Fibroblast of skin of right quadriceps (primary cell): ENCODE data around the gene PRND.
"Not testable (repeated sequence)": the region's sequence is repeated elsewhere in the genome, so short reads cannot be mapped to it uniquely, and the experiment has no call there.

Experiments used
- DNase-seq: peaks from one replicate; pipeline ENCODE4 v3.0.0-alpha.2; 2013

PRND gene

DNA sequence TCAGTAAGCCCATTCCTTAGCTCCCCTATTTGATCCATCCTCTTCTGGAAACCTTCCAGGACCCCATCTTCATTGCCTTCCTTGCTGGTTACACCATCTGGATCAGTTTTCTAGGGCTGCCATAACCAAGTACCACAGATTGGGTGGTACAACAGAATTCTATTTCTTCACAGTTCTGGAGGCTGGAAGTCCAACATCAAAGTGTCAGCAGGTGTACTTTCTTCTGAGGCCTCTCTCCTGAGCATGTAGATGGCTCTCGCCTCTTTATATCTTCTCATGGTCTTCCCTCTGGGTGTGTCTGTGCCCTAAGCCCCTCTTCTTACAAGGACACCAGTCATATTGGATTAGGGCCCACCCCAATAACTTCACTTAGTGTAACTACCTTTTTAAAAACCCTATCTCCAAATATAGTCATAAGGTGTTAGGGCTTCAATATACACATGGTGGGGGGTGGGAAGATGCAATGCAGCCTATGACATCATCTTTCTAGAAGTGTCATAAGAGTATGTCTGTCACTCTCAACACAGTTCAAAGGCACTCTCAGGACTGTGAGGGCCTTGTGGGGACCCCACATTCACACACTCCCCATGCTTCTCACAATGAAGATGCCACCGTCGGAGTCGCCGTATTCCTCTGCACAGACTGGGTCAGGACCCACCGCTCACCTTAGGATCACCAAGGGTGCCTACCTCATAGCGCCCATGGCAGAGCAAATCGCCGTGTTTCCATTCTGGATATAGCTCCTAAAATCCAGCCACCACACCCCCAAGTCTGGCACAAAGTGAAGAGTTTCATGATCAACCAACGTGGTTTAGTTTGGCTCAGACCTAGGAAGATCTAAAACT is 12.2 kb upstream of the PRND start:
- DNase-seq, result no peak

DNA sequence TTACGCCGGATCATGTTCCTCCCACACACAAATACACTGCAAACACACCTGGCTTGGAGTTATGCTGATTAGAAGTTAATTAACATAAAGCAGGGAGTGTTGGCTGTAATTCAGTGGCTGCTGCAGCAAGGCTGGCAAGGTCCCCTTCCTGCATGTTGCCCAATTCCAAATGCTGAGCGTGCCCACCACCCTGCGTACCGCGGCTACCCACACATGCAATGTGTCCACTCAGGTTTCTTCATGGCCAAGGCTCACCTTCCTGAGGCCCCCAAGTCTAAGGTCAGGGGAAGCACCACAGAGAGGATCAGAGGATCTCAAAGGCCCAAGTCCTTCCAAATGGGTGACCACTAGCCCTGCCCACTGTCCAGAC is 11.6 kb upstream of the PRND start:
- no peak for DNase-seq

DNA sequence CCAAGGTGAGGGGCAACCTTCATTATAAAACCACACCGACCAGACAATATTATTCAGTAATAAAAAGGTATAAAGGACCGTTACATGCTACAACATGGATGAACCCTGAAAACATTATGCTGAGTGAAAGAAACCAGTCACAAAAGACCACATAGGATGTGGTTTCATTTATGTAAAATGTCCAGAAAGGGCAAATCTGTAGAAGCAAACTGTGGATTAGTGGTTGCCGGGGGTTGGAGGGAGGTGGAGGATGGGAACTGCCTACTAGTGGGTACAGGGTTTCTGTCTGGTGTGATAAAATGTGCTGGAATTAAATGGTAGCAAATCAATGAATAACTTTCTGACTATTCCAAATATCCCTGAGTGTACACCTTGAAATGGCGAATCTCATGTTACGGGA is 10.2 kb upstream of the PRND start:
- no peak for DNase-seq

DNA sequence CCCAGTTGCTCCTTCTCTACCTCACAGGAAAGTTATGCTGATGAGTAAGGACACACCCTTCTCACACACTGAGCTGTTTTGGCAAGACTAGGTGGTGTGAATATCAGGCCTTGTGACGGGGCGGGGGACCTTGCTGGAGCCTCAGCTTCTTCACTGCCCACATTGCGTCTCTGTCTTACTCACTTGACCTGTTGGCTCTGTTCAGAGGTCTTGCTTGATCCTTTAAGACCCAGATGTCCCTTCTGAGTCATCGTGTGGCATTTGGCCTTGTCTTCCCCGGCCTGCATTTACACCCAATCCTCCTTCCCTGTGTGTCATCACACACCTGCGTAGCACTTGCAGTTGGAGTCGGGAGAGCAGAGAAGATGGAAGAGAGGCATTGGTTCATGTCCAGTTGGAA is 8.3 kb upstream of the PRND start:
- no peak for DNase-seq

DNA sequence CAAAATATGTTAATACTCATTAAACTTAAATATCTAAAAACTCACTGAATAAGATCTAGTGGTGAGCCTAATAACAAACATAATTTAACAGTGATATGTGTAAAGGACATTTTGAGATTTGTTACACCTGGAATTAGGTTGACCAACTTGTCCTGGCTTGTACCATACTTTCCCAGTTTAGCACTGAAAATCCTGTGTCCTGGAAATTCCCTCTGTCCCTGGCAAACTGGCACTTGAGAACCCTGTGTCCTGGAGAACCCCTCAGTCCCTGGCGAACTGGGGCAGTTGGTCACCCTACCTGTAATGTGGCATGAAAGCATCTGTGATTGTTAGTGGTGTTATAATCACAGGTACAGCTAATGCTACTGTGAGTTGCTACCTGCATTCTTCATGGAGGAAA is 6.9 kb upstream of the PRND start:
- DNase-seq, result no peak

DNA sequence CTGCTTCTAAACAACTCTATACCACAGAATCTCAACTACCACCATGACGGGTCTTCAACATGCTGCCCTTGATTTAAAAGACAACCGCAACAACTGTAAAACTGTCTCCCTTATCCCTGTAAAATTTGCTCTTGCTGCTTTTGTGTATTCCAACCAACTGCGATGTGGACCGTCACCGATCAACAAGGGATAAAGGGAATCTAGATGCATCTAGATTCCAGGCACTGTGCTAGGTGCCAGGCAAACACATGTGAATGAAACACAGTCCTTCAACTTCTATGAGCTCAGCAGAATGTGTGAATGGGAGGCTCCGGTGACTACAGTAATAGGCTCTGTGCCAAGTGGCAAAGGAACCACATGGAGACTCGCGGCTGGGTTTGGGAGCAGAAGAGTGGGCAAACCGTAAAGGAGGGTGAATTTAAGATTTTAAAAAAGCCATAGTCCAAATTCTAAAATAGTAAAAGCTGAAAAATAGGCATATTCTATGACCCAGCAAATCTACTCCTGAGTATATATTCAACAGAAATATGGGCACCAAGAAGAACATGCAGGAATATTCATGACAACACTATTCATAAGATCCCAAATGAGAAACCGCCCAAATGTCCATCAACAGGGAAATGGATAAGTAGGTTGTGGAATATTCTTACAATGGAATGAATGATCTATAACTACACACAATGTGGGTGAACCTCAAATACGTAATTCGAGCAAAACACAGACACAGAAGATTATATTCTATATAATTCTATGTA is 3.7 kb upstream of the PRND start:
- no peak for DNase-seq

DNA sequence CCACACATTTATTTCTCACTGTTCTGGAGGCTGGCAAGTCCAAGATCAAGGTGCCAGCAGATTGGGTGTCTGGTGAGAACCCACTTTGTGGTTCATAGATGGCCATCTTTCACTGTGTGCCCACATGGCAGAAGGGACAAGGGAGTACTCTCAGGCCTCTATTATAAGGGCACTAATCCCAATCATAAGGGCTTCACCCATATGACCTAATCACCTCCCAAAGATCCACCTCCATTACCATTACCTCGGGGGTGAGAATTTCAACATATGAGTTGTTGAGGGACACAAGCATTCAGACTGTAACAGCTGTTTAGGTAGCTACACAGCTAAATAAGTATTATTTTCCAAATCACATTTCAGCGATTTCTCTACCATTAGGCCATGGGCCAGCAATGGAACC is 2.5 kb upstream of the PRND start:
- DNase-seq, result no peak

DNA sequence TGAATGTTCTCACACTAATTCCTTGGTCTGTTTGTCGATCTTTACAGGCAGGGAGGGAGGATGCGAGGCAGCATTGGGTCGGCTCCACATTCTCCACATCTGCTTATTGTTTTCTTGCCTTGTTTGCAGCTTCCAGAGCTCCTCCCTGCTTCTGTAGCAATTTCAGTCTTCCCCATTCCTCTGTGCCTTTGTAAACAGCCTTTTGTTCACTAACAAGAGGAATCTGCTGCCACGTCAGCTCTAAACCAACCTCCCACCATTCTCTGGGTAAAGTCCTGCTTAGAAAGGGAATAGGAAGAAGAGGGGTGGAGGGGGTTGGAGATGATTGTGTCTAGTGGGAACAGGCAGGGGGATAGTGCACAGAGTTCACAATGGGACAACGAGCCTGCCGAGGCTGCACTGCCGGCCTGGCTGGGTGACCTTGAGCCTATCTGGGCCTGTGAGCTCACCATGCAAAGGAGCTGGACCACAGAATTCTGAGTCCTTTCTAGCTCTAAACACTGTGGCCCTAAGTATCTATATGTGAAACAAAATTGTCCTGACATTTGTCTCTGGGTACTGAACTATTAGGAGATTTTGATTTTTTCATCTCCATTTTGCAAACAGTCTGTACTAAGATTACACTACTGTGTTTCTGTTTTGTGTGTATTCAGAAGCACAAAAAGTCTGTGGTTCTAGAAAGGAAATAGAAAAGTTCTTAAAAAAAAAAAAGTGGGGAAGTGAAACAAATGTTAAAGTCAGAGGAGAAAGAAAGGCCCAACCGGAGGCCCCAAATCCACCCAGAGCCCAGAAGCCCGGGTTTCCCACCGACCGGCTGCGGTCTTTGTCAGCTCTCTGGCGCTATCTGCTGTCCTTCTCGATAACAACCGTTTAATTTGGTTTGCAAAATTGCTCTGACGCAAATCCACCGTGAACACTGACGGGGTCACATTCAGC is 1.4 kb upstream of the PRND start:
- peak; percentile 76 for DNase-seq

DNA sequence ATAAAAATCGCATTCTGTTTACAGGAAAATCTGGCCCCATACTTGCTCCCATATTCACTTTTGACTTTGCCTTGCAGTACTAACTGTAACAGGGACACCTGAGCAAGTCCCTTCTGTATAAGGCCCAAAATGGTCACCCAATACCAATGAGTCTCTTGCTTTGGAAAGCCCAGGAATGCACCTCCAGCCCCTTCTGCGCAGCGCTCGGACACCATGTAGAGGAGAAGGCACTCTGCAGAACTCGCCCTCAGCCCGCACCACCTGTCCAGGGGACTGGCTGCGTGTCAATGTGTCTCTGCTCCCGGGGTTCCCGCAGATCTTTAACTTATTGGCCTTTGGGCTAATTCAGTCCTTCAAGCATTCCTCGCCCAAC is 746 bp upstream of the PRND start:
- DNase-seq, result no peak

DNA sequence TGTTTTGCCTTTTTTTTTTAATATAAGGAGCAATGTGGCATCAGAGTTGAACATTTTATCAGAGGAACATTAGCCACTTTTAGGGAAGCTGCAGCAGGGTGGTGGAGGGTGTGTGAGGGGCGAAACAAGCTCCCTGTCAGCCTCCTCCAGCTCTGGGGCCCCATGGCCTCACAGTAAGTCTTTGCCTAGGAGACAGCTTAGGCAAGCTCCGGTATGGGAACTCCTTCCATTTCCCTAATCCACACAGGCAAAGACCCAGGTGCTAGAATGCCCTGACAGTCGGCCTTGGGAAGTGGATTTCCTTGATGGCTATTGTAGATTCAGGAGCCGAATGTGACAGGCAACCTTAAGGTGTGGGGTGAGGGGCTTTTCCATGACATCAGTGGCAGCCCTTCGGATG is 862 bp downstream of the PRND start:
- no peak for DNase-seq

DNA sequence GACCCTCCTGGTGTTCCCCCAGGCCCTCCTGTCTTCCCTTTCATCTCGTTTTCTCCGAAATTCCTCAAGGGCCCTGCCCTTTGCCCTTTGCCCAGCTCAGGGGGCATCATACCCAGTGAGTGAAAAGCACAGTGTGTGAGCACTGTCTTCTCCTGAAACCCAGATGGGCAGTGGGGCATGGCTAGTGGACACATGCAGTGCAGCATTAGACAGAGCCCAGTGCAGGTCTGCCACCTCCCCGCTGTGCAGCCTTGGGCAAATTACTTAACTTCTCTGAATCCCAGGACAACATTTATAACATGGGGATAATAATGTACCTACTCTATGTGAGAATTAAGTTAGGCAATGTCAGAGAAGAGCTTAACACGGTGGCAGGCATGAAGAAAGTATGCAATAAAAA is 1.3 kb downstream of the PRND start:
- no peak for DNase-seq

DNA sequence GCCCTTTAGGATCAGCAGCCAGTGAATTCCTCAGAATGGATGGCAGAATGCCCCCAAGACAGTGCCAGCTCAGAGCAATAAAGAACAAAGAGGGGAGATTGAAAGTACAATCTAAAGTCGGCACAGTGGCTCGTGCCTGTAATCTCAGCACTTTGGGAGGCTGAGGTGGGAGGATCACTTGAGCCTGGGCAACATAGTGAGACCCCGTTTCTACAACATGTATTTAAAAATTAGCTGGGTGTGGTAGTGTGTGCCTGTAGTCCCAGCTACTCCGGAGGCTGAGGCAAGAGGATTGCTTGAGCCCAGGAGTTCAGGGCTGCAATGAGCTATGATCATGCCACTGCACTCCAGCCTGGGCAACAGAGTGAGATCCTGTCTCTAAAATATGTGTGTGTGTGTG is 1.8 kb downstream of the PRND start:
- not testable (repeated sequence) for DNase-seq

DNA sequence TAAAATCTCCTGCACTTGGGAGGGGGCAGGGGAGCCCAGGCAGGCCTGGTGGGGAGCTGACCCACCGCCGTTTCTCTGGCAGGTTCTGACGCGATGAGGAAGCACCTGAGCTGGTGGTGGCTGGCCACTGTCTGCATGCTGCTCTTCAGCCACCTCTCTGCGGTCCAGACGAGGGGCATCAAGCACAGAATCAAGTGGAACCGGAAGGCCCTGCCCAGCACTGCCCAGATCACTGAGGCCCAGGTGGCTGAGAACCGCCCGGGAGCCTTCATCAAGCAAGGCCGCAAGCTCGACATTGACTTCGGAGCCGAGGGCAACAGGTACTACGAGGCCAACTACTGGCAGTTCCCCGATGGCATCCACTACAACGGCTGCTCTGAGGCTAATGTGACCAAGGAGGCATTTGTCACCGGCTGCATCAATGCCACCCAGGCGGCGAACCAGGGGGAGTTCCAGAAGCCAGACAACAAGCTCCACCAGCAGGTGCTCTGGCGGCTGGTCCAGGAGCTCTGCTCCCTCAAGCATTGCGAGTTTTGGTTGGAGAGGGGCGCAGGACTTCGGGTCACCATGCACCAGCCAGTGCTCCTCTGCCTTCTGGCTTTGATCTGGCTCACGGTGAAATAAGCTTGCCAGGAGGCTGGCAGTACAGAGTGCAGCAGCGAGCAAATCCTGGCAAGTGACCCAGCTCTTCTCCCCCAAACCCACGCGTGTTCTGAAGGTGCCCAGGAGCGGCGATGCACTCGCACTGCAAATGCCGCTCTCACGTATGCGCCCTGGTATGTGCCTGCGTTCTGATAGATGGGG is 3.0 kb downstream of the PRND start:
- no peak for DNase-seq

DNA sequence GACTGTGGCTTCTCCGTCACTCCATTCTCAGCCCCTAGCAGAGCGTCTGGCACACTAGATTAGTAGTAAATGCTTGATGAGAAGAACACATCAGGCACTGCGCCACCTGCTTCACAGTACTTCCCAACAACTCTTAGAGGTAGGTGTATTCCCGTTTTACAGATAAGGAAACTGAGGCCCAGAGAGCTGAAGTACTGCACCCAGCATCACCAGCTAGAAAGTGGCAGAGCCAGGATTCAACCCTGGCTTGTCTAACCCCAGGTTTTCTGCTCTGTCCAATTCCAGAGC is 3.5 kb downstream of the PRND start:
- DNase-seq, result no peak

DNA sequence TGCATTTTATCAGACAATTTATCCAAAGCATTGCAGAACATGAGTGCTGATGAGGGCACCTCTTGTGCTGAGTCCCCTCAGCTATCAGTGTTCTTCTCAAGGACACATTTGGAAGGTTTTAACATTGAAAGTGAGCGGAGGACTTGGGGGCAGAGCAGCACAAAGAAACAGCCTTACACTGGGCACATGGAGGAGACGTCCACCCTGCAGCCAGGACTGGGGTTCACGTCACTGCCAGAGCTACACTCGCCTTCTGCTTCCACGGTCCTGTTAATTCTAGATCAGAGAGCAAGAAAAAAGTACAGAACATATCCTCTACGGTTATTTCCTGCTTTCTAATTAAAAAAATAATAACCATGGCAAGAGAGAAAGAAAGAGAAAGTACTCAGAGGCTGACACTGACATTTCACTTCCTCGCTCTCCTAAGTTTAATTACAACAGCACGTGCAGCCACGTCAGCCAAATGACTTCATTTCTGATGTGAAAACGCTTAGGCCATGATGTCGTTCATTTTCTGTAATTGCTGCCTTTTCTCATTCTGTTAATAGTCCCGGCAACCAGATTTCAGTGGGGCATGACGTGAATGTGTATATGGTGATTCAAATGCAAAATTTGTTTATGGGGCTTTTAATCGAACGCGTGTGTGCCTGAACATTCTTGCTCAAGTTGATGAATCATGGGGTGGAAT is 5.1 kb downstream of the PRND start:
- peak; percentile 82 for DNase-seq

DNA sequence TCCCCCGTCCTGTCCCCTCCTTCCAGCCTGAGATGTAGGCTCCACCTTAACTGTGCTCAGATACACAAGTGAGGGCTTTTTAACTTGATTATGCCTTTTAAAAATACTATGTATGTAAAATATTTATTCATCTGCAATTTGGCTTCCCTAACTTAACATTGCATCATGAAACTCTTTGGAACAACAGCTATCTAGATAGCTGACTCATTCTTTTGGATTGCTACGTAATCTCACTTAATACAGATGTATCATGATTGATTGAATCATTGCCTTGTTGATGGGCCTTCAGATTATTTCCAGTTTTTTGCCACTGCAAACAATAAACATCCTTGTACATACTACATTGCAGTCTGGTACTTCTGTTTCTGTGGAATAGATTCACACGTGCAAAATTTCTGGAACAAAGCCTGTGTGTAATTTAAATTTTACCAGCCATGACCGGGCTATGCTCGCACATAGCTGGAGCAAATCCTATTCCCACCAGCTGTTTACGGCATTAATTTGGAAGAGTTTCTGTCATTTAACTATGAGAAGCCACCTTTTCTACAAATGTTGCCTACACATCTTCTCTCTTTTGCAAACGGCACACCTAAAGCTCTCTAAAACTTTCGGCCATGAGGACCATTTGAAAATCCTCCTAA is 6.5 kb downstream of the PRND start:
- peak; percentile 46 for DNase-seq

DNA sequence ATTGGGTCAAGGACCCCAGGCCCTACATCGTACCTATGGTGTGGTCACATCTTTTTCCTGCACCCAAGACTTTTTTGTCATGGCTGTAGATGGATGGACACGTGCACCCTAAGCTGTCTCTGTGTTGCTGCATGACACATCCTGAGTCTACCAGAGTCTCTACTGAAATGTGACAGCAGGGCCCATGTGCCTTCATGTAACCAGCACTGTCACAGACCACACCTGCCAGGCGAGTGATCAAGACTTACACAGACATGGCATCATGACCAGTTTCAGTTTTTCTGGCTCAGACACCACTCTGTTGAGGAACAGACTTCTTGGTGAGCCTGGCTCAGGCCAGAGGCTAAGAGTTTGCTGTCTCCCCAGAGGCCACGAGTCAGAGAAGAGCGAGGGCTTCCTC is 7.6 kb downstream of the PRND start:
- DNase-seq, result no peak

DNA sequence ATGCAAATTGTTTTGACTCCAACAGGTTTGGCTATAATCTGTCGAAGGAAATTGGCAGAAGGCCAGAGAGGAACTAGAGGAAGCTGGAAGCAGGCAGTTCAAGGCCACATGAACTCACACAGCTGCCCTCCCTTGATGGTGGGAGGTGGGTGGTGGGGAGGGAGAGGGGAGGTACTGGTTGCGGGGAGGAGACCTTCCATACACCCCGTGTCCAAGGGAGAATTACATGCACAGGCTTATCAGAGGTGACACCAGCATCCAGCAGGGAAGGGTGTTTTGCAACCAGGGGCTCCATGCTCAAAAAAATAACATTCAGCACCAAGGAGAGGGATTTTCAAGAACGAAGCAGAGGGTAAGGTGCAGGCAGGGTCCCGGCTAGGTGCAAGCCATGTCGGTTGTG is 9.1 kb downstream of the PRND start:
- DNase-seq, result no peak

DNA sequence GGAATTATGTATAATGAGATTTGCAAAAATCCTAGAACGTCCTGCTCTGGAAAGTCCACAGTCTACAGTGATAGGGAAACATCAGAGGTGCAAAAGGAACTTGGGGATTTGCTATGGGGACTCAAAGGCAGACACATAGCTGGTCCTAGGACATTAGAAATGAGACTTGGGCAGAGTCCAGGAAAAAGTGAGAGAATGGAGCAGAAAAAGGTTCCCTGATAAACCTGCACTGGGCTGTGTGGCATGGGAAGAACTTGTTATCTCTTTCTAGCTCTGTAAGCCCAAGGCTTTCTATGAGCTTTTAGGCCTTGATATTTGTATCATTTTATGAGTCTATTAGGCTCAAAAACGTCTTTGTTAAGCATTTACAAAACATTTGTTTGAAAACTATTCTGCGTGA is 15.2 kb downstream of the PRND start:
- no peak for DNase-seq

DNA sequence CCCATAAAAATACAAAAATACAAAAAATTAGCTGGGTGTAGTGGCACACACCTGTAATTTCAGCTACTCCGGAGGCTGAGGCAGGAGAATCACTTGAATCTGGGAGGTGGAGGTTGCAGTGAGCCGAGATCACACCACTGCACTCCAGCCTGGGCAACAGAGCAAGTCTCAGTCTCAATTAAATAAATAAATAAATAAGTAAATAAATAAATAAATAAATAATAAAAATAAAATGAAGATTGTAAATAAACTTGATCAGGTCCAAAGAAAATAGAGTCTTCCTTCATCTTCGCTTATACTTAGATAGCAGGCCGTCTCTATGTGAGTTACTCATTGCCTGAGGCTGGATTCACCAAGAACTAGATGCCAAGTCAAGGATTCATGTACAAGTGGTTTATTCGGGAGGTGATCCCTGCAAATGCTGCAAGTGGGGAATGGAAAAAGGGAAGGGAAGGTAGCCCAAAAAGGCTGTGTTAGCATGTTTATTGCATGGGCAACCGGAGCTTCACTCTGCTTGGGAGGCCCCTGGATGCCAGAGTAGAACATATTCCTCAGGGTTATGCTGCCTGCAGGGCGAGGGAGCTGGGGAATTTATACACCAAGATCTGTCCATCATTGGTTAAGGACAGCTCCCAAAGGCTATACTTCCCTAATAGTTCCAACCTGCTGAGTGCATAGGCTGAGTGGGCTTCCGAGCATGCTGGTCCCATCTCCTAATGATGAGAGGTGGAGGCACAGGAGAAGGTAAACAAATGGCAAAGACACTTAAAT is 16.3 kb downstream of the PRND start:
- no peak for DNase-seq
